Testis (tissue), 3 donors: ENCODE data around the gene HLX. TPM values are rescaled to one million over a fixed set of nuclear protein-coding genes. Genes with fewer than 3 reads are reported as not detected.

Experiments used
- DNase-seq: peaks from one replicate; pipeline ENCODE4 v3.0.0-alpha.2; 2019
- H3K27ac ChIP-seq, 2 donors: fragments of 200-600 bp; sonication (generic); one replicate each; pipeline ENCODE4 v1.5.1; 2019
- H3K27me3 ChIP-seq: fragments of 200-600 bp; sonication (generic); one replicate; pipeline ENCODE4 v1.5.1; 2019
- H3K36me3 ChIP-seq: fragments of 200-600 bp; sonication (generic); one replicate; pipeline ENCODE4 v1.5.1; 2017; ENCODE audit warnings: low read depth; ENCODE audit errors: missing control alignments
- H3K4me1 ChIP-seq: fragments of 200-600 bp; sonication (generic); one replicate; pipeline ENCODE4 v1.5.1; 2019
- H3K4me3 ChIP-seq, 2 donors: fragments of 200-600 bp; sonication (generic); one replicate each; pipeline ENCODE4 v1.5.1; 2017 to 2019
- H3K9me3 ChIP-seq: fragments of 200-600 bp; sonication (generic); one replicate; pipeline ENCODE4 v1.5.1; 2017
- CTCF ChIP-seq, 3 experiments: fragments of 450-650 bp in 2 of 3; fragments of 200-600 bp in 1 of 3; sonication (generic) in 1 of 3; IDR thresholded peaks; one replicate each; pipeline ENCODE4 v1.5.1; 2016 to 2019; ENCODE audit warnings: antibody characterized with exemption in 3 of 3, mild to moderate bottlenecking in 2 of 3, moderate library complexity in 1 of 3
- POLR2A ChIP-seq: fragments of 450-650 bp; IDR thresholded peaks from one replicate; pipeline ENCODE4 v1.6.1; 2017; ENCODE audit warnings: antibody characterized with exemption, mild to moderate bottlenecking, moderate library complexity
- WGBS, 2 donors: methylation state at CpG; one replicate each; pipeline ENCODE4 v1.1.5; 2018; 5-methylcytosine and 5-hydroxymethylcytosine counted together
- intact Hi-C: fragments of 100-400 bp; cut with DNase I; formaldehyde crosslinking; loops from one replicate; pipeline ENCODE4 v1.15.1; 2023; ENCODE audit warnings: low total_unique reads
- polyA plus RNA-seq: library from polyadenylated mRNA; stranded (reverse); fragments of 350-450 nt; fragmentation: Illumina TruSeq; extraction: RNeasy Lipid Tissue Mini Kit (QIAGEN cat#74804); gene quantifications from one replicate; pipeline ENCODE4 v1.2.3, GENCODE V29; 2014; ENCODE audit warnings: low read depth, low replicate concordance; ENCODE audit not compliant: insufficient read depth
- total RNA-seq, 2 donors: library from RNA; depleted of rRNA; stranded (reverse); fragments of >200 nt; gene quantifications; one replicate each; pipeline ENCODE4 v1.2.3, GENCODE V29; 2016

HLX gene
- total and polyA plus RNA-seq, 3 donors from 2014 or later: 3.5 to 5.3 (median 4.0) TPM

- TF ChIP-seq POLR2A: no peak
- TF ChIP-seq CTCF (IDR thresholded peaks at IDR 0.05): no peak
- DNase-seq: no peak
- no peaks in the 10 kb centered on the region for H3K4me1 ChIP-seq
- H3K27ac ChIP-seq: no peak overlapping the region
- H3K4me3 ChIP-seq: no peak overlapping the region
- H3K9me3 ChIP-seq: no peaks in the 10 kb centered on the region
- intact Hi-C loops: no loop called here
- H3K36me3 ChIP-seq: no peaks in the 10 kb centered on the region
- 78 to 82% methylated on average over 4 of the region's 4 CpGs for WGBS, 2 donors
- no peaks in the 10 kb centered on the region for H3K27me3 ChIP-seq
Observed at GRCh38 chr1:220915117-220915440, 35.8 kb downstream of the HLX start.

- H3K4me1 ChIP-seq: no peaks in the 10 kb centered on the region
- no peak for TF ChIP-seq POLR2A
- TF ChIP-seq CTCF (IDR thresholded peaks at IDR 0.05): no peak
- no peak for DNase-seq
- H3K9me3 ChIP-seq: no peaks in the 10 kb centered on the region
- intact Hi-C loops: no loop called here
- H3K4me3 ChIP-seq: no peak overlapping the region
- no peaks in the 10 kb centered on the region for H3K27me3 ChIP-seq
- H3K36me3 ChIP-seq: no peaks in the 10 kb centered on the region
- no peak overlapping the region for H3K27ac ChIP-seq
- 81 to 85% methylated on average over 1 of the region's 1 CpG for WGBS, 2 donors
Observed at GRCh38 chr1:220915954-220916353, 36.7 kb downstream of the HLX start.

GRCh38 chr1:220917101-220917500 lies 37.9 kb downstream of the HLX start:
- Histone ChIP-seq H3K27me3 (no peaks in the 10 kb centered on the region), H3K27ac (no peak overlapping the region), H3K36me3 (no peaks in the 10 kb centered on the region), H3K4me1 (no peaks in the 10 kb centered on the region), H3K9me3 (no peaks in the 10 kb centered on the region), H3K4me3 (no peak overlapping the region)
- intact Hi-C loops: no loop called here
- DNase-seq: no peak
- 62 to 69% methylated on average over 5 of the region's 5 CpGs for WGBS, 2 donors
- no peak for TF ChIP-seq POLR2A
- no peak for TF ChIP-seq CTCF (IDR thresholded peaks at IDR 0.05)

- no peak for DNase-seq
- TF ChIP-seq CTCF (IDR thresholded peaks at IDR 0.05) (no peak), POLR2A (no peak)
- 73 to 83% methylated on average over 2 of the region's 2 CpGs for WGBS, 2 donors
- no peaks in the 10 kb centered on the region for H3K9me3 ChIP-seq
- intact Hi-C loops: no loop called here
- H3K27me3 ChIP-seq: no peaks in the 10 kb centered on the region
- no peaks in the 10 kb centered on the region for H3K4me1 ChIP-seq
- no peaks in the 10 kb centered on the region for H3K36me3 ChIP-seq
- no peak overlapping the region for H3K4me3 ChIP-seq
- H3K27ac ChIP-seq: no peak overlapping the region
Observed at GRCh38 chr1:220917535-220918209, 38.4 kb downstream of the HLX start.

- no peaks in the 10 kb centered on the region for H3K36me3 ChIP-seq
- no peak overlapping the region for H3K4me3 ChIP-seq
- no peak overlapping the region for H3K27ac ChIP-seq
- H3K27me3 ChIP-seq: no peaks in the 10 kb centered on the region
- TF ChIP-seq POLR2A (no peak), CTCF (IDR thresholded peaks at IDR 0.05) (no peak)
- intact Hi-C loops: no loop called here
- 61 to 79% methylated on average over 1 of the region's 1 CpG for WGBS, 2 donors
- no peaks in the 10 kb centered on the region for H3K4me1 ChIP-seq
- H3K9me3 ChIP-seq: no peaks in the 10 kb centered on the region
- no peak for DNase-seq
Observed at GRCh38 chr1:220918285-220918951, 39.2 kb downstream of the HLX start.
